GM12865 (cell line): ENCODE measurements around the gene IFNB1.
A peak's percentile ranks its signal among the peaks of the same experiment; 100 is the strongest.

Experiments
- DNase-seq: peaks from one replicate; pipeline ENCODE4 v3.0.0; 2010; ENCODE audit warnings: low read depth
- H3K4me3 ChIP-seq: 2 replicates; pipeline ENCODE4 v1.5.1; 2011; ENCODE audit warnings: mild to moderate bottlenecking, low read depth, low read length, control low read depth
- CTCF ChIP-seq: IDR thresholded peaks from 2 replicates; pipeline ENCODE4 v1.5.1; 2011; ENCODE audit warnings: low read length, control low read depth, low read depth, inconsistent platforms; ENCODE audit not compliant: insufficient read depth; ENCODE audit errors: missing control alignments

Gene IFNB1

GRCh38 chr9:21030389-21031035 is 47.2 kb downstream of the IFNB1 start:
- no peak for TF ChIP-seq CTCF
- peak overlapping the region; percentile 79 for H3K4me3 ChIP-seq
- peak; percentile 69 for DNase-seq

GRCh38 chr9:21029661-21030060 is 48.1 kb downstream of the IFNB1 start:
- DNase-seq = no peak
- no peak overlapping the region for H3K4me3 ChIP-seq
- TF ChIP-seq CTCF = no peak

GRCh38 chr9:21028466-21028865 is 49.3 kb downstream of the IFNB1 start:
- no peak for DNase-seq
- TF ChIP-seq CTCF = no peak
- no peak overlapping the region for H3K4me3 ChIP-seq

GRCh38 chr9:21027295-21027694 is 50.4 kb downstream of the IFNB1 start:
- no peak overlapping the region for H3K4me3 ChIP-seq
- TF ChIP-seq CTCF = no peak
- DNase-seq = no peak
